SK-N-SH treated with all-trans-retinoic acid at 6 μM for 48 hours (cell line): ENCODE results near the gene FAM200A.

Experiments
- ATAC-seq: fragments of 200-7000 bp; cut with Tn5 transposase; 3 replicates; pipeline ENCODE4 v1.9.1; 2020; ENCODE audit warnings: mild to moderate bottlenecking, moderate library complexity
- ARNTL ChIP-seq: fragments of 450-650 bp; formaldehyde crosslinking; IDR thresholded peaks from 2 replicates; pipeline ENCODE4 v1.5.0; 2020; ENCODE audit warnings: low read depth, mild to moderate bottlenecking, moderate library complexity, borderline replicate concordance
- BACH2 ChIP-seq: fragments of 250-450 bp; sonication (Bioruptor Pico); IDR thresholded peaks from 2 replicates; pipeline ENCODE4 v1.9.0; 2021; ENCODE audit warnings: mild to moderate bottlenecking, borderline replicate concordance
- CREB5 ChIP-seq: fragments of 250-450 bp; sonication (Bioruptor Pico); IDR thresholded peaks from 2 replicates; pipeline ENCODE4 v1.5.1; 2020; ENCODE audit warnings: low read depth, mild to moderate bottlenecking, moderate library complexity
- CSDC2 ChIP-seq: fragments of 250-450 bp; sonication (Bioruptor Pico); IDR thresholded peaks from 2 replicates; pipeline ENCODE4 v1.5.0; 2020; ENCODE audit warnings: mild to moderate bottlenecking, moderate library complexity
- ESRRG ChIP-seq: fragments of 250-450 bp; sonication (Bioruptor Pico); IDR thresholded peaks from 2 replicates; pipeline ENCODE4 v1.6.1; 2021; ENCODE audit warnings: mild to moderate bottlenecking
- ISL1 ChIP-seq: fragments of 250-450 bp; sonication (Bioruptor Pico); IDR thresholded peaks from 2 replicates; pipeline ENCODE4 v2.1.2; 2022; ENCODE audit warnings: mild to moderate bottlenecking, moderate library complexity
- OSR1 ChIP-seq: fragments of 250-450 bp; sonication (Bioruptor Pico); IDR thresholded peaks from 2 replicates; pipeline ENCODE4 v1.8.0; 2022; ENCODE audit warnings: moderate library complexity, mild to moderate bottlenecking, inconsistent platforms
- PATZ1 ChIP-seq: fragments of 250-450 bp; sonication (Bioruptor Pico); IDR thresholded peaks from 2 replicates; pipeline ENCODE4 v1.8.0; 2020; ENCODE audit warnings: mild to moderate bottlenecking, moderate library complexity, borderline replicate concordance
- POU6F1 ChIP-seq: fragments of 250-450 bp; sonication (Bioruptor Pico); IDR thresholded peaks from 2 replicates; pipeline ENCODE4 v1.8.0; 2021; ENCODE audit warnings: low read depth, mild to moderate bottlenecking, moderate library complexity, borderline replicate concordance
- PPARA ChIP-seq: fragments of 250-450 bp; sonication (Bioruptor Pico); IDR thresholded peaks from 2 replicates; pipeline ENCODE4 v1.5.0; 2020; ENCODE audit warnings: mild to moderate bottlenecking, borderline replicate concordance
- RARB ChIP-seq: fragments of 250-450 bp; sonication (Bioruptor Pico); IDR thresholded peaks from 2 replicates; pipeline ENCODE4 v1.8.0; 2021; ENCODE audit warnings: mild to moderate bottlenecking, moderate library complexity
- SNAI2 ChIP-seq: fragments of 250-450 bp; sonication (Bioruptor Pico); IDR thresholded peaks from 2 replicates; pipeline ENCODE4 v1.5.0; 2020; ENCODE audit warnings: mild to moderate bottlenecking, moderate library complexity
- TCF4 ChIP-seq: fragments of 250-450 bp; sonication (Bioruptor Pico); IDR thresholded peaks from 2 replicates; pipeline ENCODE4 v1.8.0; 2021; ENCODE audit warnings: mild to moderate bottlenecking, moderate library complexity, borderline replicate concordance
- TOX ChIP-seq: fragments of 250-450 bp; sonication (Bioruptor Pico); IDR thresholded peaks from 2 replicates; pipeline ENCODE4 v1.8.0; 2021; ENCODE audit warnings: mild to moderate bottlenecking, moderate library complexity, borderline replicate concordance
- TSHZ2 ChIP-seq: fragments of 250-450 bp; sonication (Bioruptor Pico); IDR thresholded peaks from 2 replicates; pipeline ENCODE4 v1.5.0; 2020; ENCODE audit warnings: mild to moderate bottlenecking, moderate library complexity
- ZC3H10 ChIP-seq: fragments of 250-450 bp; sonication (Bioruptor Pico); IDR thresholded peaks from 2 replicates; pipeline ENCODE4 v1.5.1; 2021; ENCODE audit warnings: mild to moderate bottlenecking, moderate library complexity
- ZFP3 ChIP-seq: fragments of 250-450 bp; sonication (Bioruptor Pico); IDR thresholded peaks from 2 replicates; pipeline ENCODE4 v1.5.0; 2020; ENCODE audit warnings: mild to moderate bottlenecking, moderate library complexity
- ZFP30 ChIP-seq: fragments of 450-650 bp; formaldehyde crosslinking; IDR thresholded peaks from 2 replicates; pipeline ENCODE4 v1.5.0; 2022; ENCODE audit warnings: mild to moderate bottlenecking, moderate library complexity
- ZNF565 ChIP-seq: fragments of 450-650 bp; formaldehyde crosslinking; conservative IDR thresholded peaks from 2 replicates; pipeline ENCODE4 v1.5.0; 2020; ENCODE audit warnings: low read depth, mild to moderate bottlenecking, moderate library complexity
- ZNF70 ChIP-seq: fragments of 450-650 bp; formaldehyde crosslinking; IDR thresholded peaks from 2 replicates; pipeline ENCODE4 v1.5.0; 2020; ENCODE audit warnings: mild to moderate bottlenecking, moderate library complexity
- ZNF8 ChIP-seq: fragments of 450-650 bp; formaldehyde crosslinking; IDR thresholded peaks from 2 replicates; pipeline ENCODE4 v1.5.0; 2020; ENCODE audit warnings: mild to moderate bottlenecking, moderate library complexity
- TF ChIP-seq, protein P1 (sequence below): fragments of 250-450 bp; sonication (Bioruptor Pico); IDR thresholded peaks from 2 replicates; pipeline ENCODE4 v1.5.1; 2021; ENCODE audit warnings: mild to moderate bottlenecking, moderate library complexity

The FAM200A gene

GRCh38 chr7:99521399-99521798 is 30.5 kb downstream of the FAM200A start:
- ATAC-seq, result no peak
- TF ChIP-seq OSR1 (CRISPR knock-in tag) (no peak), PPARA (CRISPR knock-in tag) (no peak), ZNF565 (CRISPR knock-in tag) (no peak)

DNA sequence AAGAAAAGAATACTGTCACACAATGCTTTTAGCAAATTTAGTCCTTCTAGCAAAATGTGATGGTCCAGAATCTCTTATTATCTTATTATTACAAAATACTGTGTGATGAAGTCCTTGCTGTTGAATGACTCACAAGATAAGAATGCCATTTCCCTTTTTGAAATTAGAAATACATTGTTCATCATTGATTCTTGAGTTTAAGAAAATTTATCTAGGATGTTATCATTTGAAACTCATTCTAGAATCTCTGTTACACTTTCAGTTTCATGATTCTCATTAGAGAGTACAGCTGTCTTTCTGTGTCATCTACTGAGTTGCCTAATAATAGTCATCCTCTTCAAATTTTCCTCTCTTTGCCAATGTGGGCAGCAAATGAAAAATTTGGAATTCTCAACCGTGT is 37.9 kb downstream of the FAM200A start:
- no peak for ATAC-seq
- TF ChIP-seq ZNF8 (CRISPR knock-in tag), result no peak
- no peak for TF ChIP-seq ZFP30 (CRISPR knock-in tag)
- no peak for TF ChIP-seq BACH2 (CRISPR knock-in tag)
- no peak for TF ChIP-seq ZFP3 (CRISPR knock-in tag)
- no peak for TF ChIP-seq ESRRG (CRISPR knock-in tag)
- TF ChIP-seq ZC3H10, result no peak
- TF ChIP-seq ARNTL (CRISPR knock-in tag), result no peak
- TF ChIP-seq TCF4 (CRISPR knock-in tag), result no peak
- no peak for TF ChIP-seq TSHZ2 (CRISPR knock-in tag)
- TF ChIP-seq POU6F1, result no peak
- no peak for TF ChIP-seq TOX
- no peak for TF ChIP-seq ZNF565 (CRISPR knock-in tag)
- no peak for TF ChIP-seq OSR1 (CRISPR knock-in tag)
- no peak for TF ChIP-seq RARB (CRISPR knock-in tag)
- no peak for TF ChIP-seq ISL1 (CRISPR knock-in tag)
- TF ChIP-seq PPARA (CRISPR knock-in tag), result no peak
- TF ChIP-seq SNAI2, result no peak
- no peak for TF ChIP-seq PATZ1 (CRISPR knock-in tag)
- TF ChIP-seq, protein P1, sequence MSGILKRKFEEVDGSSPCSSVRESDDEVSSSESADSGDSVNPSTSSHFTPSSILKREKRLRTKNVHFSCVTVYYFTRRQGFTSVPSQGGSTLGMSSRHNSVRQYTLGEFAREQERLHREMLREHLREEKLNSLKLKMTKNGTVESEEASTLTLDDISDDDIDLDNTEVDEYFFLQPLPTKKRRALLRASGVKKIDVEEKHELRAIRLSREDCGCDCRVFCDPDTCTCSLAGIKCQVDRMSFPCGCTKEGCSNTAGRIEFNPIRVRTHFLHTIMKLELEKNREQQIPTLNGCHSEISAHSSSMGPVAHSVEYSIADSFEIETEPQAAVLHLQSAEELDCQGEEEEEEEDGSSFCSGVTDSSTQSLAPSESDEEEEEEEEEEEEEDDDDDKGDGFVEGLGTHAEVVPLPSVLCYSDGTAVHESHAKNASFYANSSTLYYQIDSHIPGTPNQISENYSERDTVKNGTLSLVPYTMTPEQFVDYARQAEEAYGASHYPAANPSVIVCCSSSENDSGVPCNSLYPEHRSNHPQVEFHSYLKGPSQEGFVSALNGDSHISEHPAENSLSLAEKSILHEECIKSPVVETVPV (CRISPR knock-in tag), result no peak
- TF ChIP-seq, all 23 proteins: peak for 0

DNA sequence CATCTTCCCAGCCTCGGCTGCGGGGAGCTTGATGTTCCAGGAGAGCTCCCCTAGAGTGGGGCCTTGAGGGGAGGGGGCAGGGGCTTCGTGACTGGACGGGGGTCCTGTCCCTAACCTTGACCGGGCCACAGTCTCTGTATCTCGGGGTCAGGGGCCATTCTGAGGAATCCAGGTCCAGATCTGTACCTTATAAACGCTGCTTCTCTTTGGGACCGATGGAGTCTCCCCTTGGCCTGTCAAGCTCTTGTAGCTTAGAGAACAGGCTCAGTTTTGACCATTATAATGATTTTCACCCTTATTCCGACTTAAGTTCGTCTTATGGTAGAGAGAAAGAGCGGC is 46.6 kb downstream of the FAM200A start:
- ATAC-seq, result peak; percentile 4
- TF ChIP-seq CSDC2 (no peak), ARNTL (CRISPR knock-in tag) (no peak), ZFP3 (CRISPR knock-in tag) (no peak), ZC3H10 (no peak), CREB5 (CRISPR knock-in tag) (no peak), SNAI2 (no peak), BACH2 (CRISPR knock-in tag) (no peak), TSHZ2 (CRISPR knock-in tag) (no peak), ZNF8 (CRISPR knock-in tag) (no peak), ZNF70 (CRISPR knock-in tag) (no peak), TOX (no peak), ZFP30 (CRISPR knock-in tag) (no peak), POU6F1 (no peak)
- TF ChIP-seq, protein P1 (CRISPR knock-in tag), result no peak
